Adrenal gland (tissue), 12 donors: ENCODE results near the gene RIBC2. TPM values are rescaled to one million over a fixed set of nuclear protein-coding genes. Genes with fewer than 3 reads are reported as not detected.
A peak's percentile ranks its signal among the peaks of the same experiment; 100 is the strongest.

Experiments used
- DNase-seq, 7 donors: peaks; one replicate each; pipeline ENCODE4 v3.0.0-alpha.2; 2019 to 2020
- H3K27ac ChIP-seq, 5 donors: fragments of 200-600 bp; sonication (generic) in 4 of 5; 1 replicate in 3 of 5; 2 replicates in 2 of 5; pipeline versions ENCODE4 v1.5.1 to v1.8.0; 2016 to 2020; ENCODE audit warnings: mild to moderate bottlenecking in 1 of 5
- H3K27me3 ChIP-seq: fragments of 200-600 bp; 2 replicates; pipeline ENCODE4 v1.8.0; 2021
- H3K36me3 ChIP-seq, 2 donors: fragments of 200-600 bp; replicated peaks in 1 of 2; 1 replicate in 1 of 2; 2 replicates in 1 of 2; pipeline versions ENCODE4 v1.5.1 to v1.8.0; 2018 to 2022
- H3K4me1 ChIP-seq, 2 donors: fragments of 200-600 bp; replicated peaks in 1 of 2; 1 replicate in 1 of 2; 2 replicates in 1 of 2; pipeline versions ENCODE4 v1.5.1 to v1.8.0; 2018 to 2021
- H3K4me3 ChIP-seq, 4 donors: fragments of 200-600 bp; sonication (generic) in 3 of 4; one replicate each; pipeline ENCODE4 v1.5.1; 2016 to 2018
- H3K9me3 ChIP-seq, 3 donors: fragments of 200-600 bp; sonication (generic) in 1 of 3; replicated peaks in 1 of 3; 1 replicate in 2 of 3; 2 replicates in 1 of 3; pipeline versions ENCODE4 v1.5.1 to v1.8.0; 2016 to 2021
- POLR2A ChIP-seq, 2 donors: fragments of 450-650 bp; IDR thresholded peaks; one replicate each; pipeline ENCODE4 v1.6.1; 2017; ENCODE audit warnings: antibody characterized with exemption in 2 of 2, mild to moderate bottlenecking in 2 of 2, moderate library complexity in 1 of 2
- WGBS, 4 donors: extraction: QIAGEN DNeasy Blood & Tissue Kit in 2 of 4; methylation state at CpG; one replicate each; pipeline versions ENCODE4 v1.1.5 to v1.1.7; 2013 to 2017; 5-methylcytosine and 5-hydroxymethylcytosine counted together
- intact Hi-C, 2 donors: fragments of 100-400 bp; cut with DNase I; formaldehyde crosslinking; loops; one replicate each; pipeline versions ENCODE4 v1.14.1 to v1.15.0; 2022 to 2023
- polyA plus RNA-seq, 3 donors: library from polyadenylated mRNA; stranded (reverse); fragments of 200-250 nt in 2 of 3; fragments of 350-450 nt in 1 of 3; fragmentation: Illumina TruSeq in 1 of 3; extraction: RNeasy Lipid Tissue Mini Kit (QIAGEN cat#74804) in 1 of 3; gene quantifications; one replicate each; pipeline ENCODE4 v1.2.3, GENCODE V29; 2013 to 2014
- total RNA-seq, 9 donors: library from RNA; depleted of rRNA in 4 of 9; stranded (reverse); fragments of >200 nt in 4 of 9; fragments of 120-200 nt in 1 of 9; fragmentation: NEBNext Ultra II Directional in 1 of 9; extraction: Animal tissue kit (Norgen Biotek cat#: 25700) in 1 of 9; gene quantifications; one replicate each; pipeline versions ENCODE4 v1.1.0 to v1.2.4, GENCODE V29; 2013 to 2023
- TF ChIP-seq, protein P1 (sequence below), 6 experiments: fragments of 450-650 bp in 4 of 6; fragments of 200-600 bp in 2 of 6; sonication (generic) in 1 of 6; IDR thresholded peaks; 1 replicate in 5 of 6; 2 replicates in 1 of 6; pipeline versions ENCODE4 v1.5.1 to v1.8.0; 2016 to 2021; ENCODE audit warnings: antibody characterized with exemption in 6 of 6, mild to moderate bottlenecking in 2 of 6, moderate library complexity in 1 of 6
- donor health status: healthy with polysubstance abuse.
- donor health status: Bipolar disorder and iron deficiency.
- donor health status: DM: yes; HTN: yes; CAD: no.
- donor health status: DM: no; HTN: no; CAD: no.
- donor health status: DM: no; HTN: no; CAD: no.
- donor health status: DM: yes; HTN: yes; CAD: no.

RIBC2 gene
- total and polyA plus RNA-seq, 12 donors, result 0.14 to 1.3 (median 0.33) TPM; not detected in 2

DNA sequence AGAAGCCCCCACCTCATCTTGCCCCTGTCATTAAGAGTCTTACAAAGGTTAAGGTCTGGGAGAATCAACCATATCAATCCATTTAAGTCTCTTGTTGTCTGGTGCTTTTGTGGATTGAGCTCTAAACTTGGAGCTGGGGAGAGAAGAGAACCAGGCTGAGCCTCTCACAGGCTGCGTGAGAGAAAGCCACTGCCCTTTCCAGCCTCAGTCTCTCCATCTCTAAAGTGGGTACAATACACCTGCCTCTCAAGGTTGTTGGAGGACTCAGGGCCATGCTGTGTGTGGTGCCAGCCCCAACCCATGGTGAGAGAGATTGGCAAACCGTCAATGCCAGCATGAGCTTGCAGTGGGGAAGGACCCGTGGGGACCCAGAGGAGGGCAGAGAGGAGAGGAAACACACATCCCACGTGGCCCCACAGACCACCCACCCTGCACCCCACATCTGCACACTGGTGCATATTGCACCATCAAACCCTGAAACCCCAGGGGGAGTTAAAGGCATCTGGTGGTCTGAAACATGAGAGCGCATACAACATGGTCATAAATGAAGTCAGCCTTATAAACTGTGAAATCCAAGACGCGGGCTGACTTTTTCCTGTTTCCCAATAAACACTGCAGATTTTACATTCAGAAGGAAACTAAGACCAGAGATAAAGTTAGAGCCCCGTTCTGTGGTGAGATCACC lies 61.7 kb downstream of the RIBC2 start:
- peak overlapping the region in 1 of 5 donors; percentile 50 for H3K27ac ChIP-seq
- no peaks in the 10 kb centered on the region for H3K36me3 ChIP-seq
- intact Hi-C loops, result no loop called here
- peaks cover 0 to 7% of the 10 kb centered on the region in 2 donors for H3K4me1 ChIP-seq
- TF ChIP-seq, protein P1, sequence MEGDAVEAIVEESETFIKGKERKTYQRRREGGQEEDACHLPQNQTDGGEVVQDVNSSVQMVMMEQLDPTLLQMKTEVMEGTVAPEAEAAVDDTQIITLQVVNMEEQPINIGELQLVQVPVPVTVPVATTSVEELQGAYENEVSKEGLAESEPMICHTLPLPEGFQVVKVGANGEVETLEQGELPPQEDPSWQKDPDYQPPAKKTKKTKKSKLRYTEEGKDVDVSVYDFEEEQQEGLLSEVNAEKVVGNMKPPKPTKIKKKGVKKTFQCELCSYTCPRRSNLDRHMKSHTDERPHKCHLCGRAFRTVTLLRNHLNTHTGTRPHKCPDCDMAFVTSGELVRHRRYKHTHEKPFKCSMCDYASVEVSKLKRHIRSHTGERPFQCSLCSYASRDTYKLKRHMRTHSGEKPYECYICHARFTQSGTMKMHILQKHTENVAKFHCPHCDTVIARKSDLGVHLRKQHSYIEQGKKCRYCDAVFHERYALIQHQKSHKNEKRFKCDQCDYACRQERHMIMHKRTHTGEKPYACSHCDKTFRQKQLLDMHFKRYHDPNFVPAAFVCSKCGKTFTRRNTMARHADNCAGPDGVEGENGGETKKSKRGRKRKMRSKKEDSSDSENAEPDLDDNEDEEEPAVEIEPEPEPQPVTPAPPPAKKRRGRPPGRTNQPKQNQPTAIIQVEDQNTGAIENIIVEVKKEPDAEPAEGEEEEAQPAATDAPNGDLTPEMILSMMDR (IDR thresholded peaks at IDR 0.05), result no peak
- TF ChIP-seq POLR2A (IDR thresholded peaks at IDR 0.05), result no peak
- no peak overlapping the region for H3K4me3 ChIP-seq
- H3K9me3 ChIP-seq, result no peaks in the 10 kb centered on the region
- H3K27me3 ChIP-seq, result no peaks in the 10 kb centered on the region
- no peak for DNase-seq
- 63 to 67% (median 66%) methylated on average over 8 of the region's 8 CpGs for WGBS, 4 donors

DNA sequence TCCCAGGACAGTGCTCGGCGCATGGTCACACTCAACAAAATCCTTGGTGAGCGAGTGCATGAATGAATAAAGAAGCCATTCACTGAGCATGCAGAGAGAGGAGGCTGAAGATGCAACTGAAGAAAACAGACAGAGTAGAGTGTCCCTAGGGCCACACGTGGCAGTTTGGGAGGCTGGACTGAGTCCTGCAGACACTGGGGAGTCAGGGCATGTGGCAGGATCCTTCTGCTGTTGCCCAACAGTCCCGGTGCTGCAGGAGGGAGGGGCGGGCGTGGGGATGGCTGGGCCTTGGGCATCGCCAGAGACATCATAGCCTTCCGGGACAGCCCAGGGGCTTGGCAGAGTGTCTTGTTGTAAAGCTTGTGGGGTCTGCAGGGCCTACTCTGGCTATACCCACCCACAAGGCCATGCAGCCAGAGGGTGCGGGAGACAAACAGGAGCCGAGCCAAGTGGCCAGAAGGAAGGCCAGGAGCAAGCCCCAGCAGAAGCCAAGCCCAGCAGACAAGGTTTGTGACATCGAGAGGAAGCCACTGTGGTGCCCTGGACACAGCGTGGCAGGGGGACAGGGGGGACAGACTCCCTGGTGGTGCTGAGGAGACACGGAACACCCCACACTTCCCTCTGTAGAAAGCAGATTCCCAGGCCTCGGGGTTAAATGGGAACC lies 62.5 kb downstream of the RIBC2 start:
- H3K4me1 ChIP-seq, result peaks cover 0 to 7% of the 10 kb centered on the region in 2 donors
- no peak for DNase-seq
- no peak overlapping the region for H3K4me3 ChIP-seq
- 73 to 87% (median 75%) methylated on average over 7 to 15 of the region's 15 CpGs for WGBS, 4 donors
- H3K27me3 ChIP-seq, result no peaks in the 10 kb centered on the region
- TF ChIP-seq, protein P1 (IDR thresholded peaks at IDR 0.05), result no peak
- no peak for TF ChIP-seq POLR2A (IDR thresholded peaks at IDR 0.05)
- H3K9me3 ChIP-seq, result no peaks in the 10 kb centered on the region
- H3K27ac ChIP-seq, result peak overlapping the region in 1 of 5 donors; percentile 52
- H3K36me3 ChIP-seq, result no peaks in the 10 kb centered on the region
- intact Hi-C loops, result no loop called here

DNA sequence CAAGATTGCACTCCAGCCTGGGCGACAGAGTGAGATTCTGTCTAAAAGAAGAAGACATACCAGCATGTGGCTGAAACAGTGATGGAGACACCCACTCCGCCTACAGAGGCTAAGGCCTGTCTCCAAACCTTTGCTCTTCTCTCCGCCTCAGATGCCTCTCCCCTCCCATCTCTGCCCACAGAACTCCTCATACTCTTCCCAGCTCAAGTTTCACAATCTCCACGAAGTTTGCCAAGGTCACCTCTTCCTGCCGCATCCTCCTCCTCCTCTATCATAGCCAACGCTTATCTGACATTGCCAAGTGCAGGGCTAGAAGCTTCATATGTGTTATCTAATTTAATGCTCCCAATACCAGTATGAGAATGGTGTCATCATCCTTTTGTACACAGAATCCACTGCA lies 63.3 kb downstream of the RIBC2 start:
- Histone ChIP-seq H3K36me3 (no peaks in the 10 kb centered on the region), H3K9me3 (no peaks in the 10 kb centered on the region), H3K4me3 (no peak overlapping the region), H3K27me3 (no peaks in the 10 kb centered on the region), H3K4me1 (peaks cover 0 to 7% of the 10 kb centered on the region in 2 donors), H3K27ac (peak overlapping the region in 1 of 5 donors; percentile 52)
- peak in 5 of 7 donors; percentile 34 to 59 (median 54) for DNase-seq
- intact Hi-C loops, result no loop called here
- TF ChIP-seq, protein P1 (IDR thresholded peaks at IDR 0.05), result no peak
- TF ChIP-seq POLR2A (IDR thresholded peaks at IDR 0.05), result no peak
- 49 to 57% (median 52%) methylated on average over 6 of the region's 6 CpGs for WGBS, 4 donors

DNA sequence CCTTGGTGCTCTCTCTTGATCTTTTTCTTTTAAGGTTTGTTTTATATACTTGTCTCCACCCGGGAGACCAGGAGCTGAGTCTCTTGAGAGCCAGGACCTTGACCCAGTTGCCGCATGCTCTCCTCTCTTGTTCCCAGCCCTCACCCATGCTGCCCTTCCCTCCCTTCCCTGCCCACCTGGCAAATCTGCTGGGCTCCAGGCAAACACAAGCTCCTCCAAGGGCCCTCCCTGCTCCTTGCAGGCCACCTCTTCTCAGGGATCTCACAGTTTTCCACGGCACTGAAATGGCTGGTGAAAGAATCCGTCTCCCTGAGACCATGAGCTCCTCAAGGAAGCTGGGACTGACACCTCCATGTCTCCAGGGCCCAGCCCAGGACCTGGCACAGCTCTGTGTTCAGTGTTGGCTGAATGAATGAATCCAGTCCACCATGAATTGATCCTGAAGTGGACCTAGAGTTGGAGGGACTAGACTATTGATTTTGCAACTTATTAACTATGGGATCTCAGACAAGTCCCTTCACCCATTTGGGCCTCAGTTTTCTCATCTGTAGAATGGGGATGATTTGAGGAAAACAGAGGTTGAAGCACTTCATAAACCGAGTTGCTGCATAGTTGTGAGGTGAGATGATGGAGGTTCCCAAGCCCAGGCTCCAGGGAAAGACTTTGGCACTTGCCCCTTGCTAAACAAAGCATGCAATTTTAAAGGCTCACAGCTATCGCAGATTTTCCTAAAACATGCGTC lies 64.0 kb downstream of the RIBC2 start:
- H3K4me3 ChIP-seq, result no peak overlapping the region
- H3K27me3 ChIP-seq, result no peaks in the 10 kb centered on the region
- 70 to 78% (median 73%) methylated on average over 7 of the region's 7 CpGs for WGBS, 4 donors
- H3K36me3 ChIP-seq, result no peaks in the 10 kb centered on the region
- H3K9me3 ChIP-seq, result no peaks in the 10 kb centered on the region
- intact Hi-C loops, result no loop called here
- DNase-seq, result no peak
- H3K27ac ChIP-seq, result peak overlapping the region in 1 of 5 donors; percentile 78
- no peak for TF ChIP-seq POLR2A (IDR thresholded peaks at IDR 0.05)
- TF ChIP-seq, protein P1 (IDR thresholded peaks at IDR 0.05), result no peak
- H3K4me1 ChIP-seq, result peaks cover 0 to 7% of the 10 kb centered on the region in 2 donors
